ENCODE results near the gene RAMACL. TPM values are rescaled to one million over a fixed set of nuclear protein-coding genes. Genes with fewer than 3 reads are reported as not detected.

The RAMACL gene
- total and polyA plus RNA-seq, 4 donors = 0.41 to 6.4 (median 2.4) TPM; not detected in 1

Other genes starting within 250 kb of the RAMACL start
- gene SFT2D1, start 244.1 kb downstream of the RAMACL start, total RNA-seq = 10 to 100 TPM; 36.5 to 37.1 TPM
- 10 to 100 TPM; 37.4 to 53.5 TPM for gene SFT2D1, start 244.1 kb downstream of the RAMACL start, polyA plus RNA-seq
- 10 to 100 TPM; 36.7 to 71.7 TPM for gene MPC1, start 203.7 kb downstream of the RAMACL start, total RNA-seq
- 100 to 1,000 TPM in 1 of 2 donors, 10 to 100 TPM in 1; 61.7 to 128 TPM for gene MPC1, start 203.7 kb downstream of the RAMACL start, polyA plus RNA-seq
- gene RPS6KA2, start 40.6 kb upstream of the RAMACL start, total RNA-seq = 10 to 100 TPM; 43.2 to 52.7 TPM
- 10 to 100 TPM; 24.5 to 31.3 TPM for gene RPS6KA2, start 40.6 kb upstream of the RAMACL start, polyA plus RNA-seq